Esophagus muscularis mucosa (tissue), 4 donors: Measurements from ENCODE around the gene USP25.
"Not testable (repeated sequence)": the region's sequence is repeated elsewhere in the genome, so short reads cannot be mapped to it uniquely, and the experiment has no call there.

Source experiments
- CTCF ChIP-seq, 3 experiments: fragments of 200-600 bp in 2 of 3; fragments of 450-650 bp in 1 of 3; sonication (generic) in 2 of 3; IDR thresholded peaks; one replicate each; pipeline ENCODE4 v1.5.1; 2017 to 2019; ENCODE audit warnings: antibody characterized with exemption in 3 of 3, mild to moderate bottlenecking in 2 of 3, moderate library complexity in 1 of 3
- EP300 ChIP-seq: sonication (generic); formaldehyde crosslinking; IDR thresholded peaks from one replicate; pipeline ENCODE4 v1.6.1; 2017; ENCODE audit warnings: antibody characterized with exemption
- POLR2AphosphoS5 ChIP-seq, 2 donors: sonication (generic); formaldehyde crosslinking; IDR thresholded peaks; one replicate each; pipeline ENCODE4 v1.6.1; 2017; ENCODE audit warnings: antibody characterized with exemption in 2 of 2

GRCh38 chr21:15738779-15739178 lies 9.0 kb downstream of the USP25 start:
- TF ChIP-seq CTCF (IDR thresholded peaks at IDR 0.05); EP300; POLR2AphosphoS5 (IDR thresholded peaks at IDR 0.05): not testable (repeated sequence)
